Islet of Langerhans (tissue), 1 donor: ENCODE measurements around the gene ANKH.

Experiments
- FAIRE-seq: peaks from one replicate; lab custom pipeline; 2011; peaks lifted over from hg19 to GRCh38; lab: Jason Lieb, UNC

ANKH gene

DNA sequence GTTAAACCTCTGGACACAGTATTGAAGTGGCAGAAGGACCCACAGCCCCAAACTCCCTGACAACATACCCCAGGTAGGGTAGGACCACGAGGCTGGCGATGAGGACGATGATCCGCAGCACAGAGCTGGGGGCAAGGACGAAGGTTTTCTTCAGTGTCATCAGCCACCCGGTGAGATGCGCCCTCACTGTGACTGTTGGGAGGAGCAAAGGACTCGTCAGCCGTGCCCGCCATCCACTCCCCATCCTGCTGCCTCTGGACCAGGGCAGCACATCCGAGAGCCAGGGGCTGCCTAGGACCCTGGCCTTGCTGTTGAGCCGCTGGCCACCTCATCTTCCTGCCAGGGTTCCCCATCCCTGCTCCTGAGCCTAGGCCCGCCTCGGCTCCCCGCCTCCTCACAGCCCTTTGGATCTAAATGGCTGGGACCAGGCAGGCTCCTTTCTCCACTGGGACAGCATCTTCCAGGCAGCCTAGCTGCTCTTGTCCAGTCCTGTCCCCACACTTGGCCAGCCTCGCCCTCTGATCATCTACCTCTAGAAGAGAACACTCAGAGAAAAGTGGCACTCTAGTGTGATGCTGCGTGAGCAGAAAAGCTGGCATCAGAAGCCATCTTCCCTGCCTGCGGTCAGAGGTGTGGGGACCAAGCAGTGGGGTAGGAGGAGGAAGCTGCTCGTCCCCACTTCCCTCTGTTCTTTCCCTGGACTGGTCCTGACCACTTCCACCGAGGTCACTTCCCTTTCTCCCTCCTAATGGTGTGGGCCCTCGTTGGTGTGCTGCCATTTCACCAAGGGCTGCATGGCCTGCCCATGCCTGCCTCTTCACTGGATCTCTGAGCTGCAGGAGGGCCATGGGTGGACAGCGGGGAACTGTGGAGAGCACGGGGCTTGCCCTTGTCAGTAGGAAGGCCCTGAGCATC lies 157.8 kb downstream of the ANKH start:
- FAIRE-seq: no peak

DNA sequence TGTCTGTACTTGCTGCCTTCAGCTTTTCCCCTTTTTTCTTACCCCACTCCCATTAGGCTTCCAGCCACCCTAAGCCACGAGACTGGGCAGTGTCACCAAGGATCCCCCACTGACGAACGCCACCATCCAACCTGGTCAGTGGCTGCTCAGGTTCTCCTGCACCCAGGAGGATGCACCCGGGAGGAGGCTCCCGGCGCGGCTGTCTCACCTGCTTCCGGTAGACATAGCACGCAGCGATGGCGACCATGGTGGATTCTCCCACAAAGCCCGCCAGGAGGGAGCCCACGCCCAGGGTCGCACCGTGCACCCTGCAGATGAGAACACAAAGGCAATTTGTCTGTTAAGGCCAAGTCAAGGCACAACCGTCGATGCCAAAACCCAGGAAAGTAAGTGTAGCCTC lies 158.9 kb downstream of the ANKH start:
- FAIRE-seq: no peak

DNA sequence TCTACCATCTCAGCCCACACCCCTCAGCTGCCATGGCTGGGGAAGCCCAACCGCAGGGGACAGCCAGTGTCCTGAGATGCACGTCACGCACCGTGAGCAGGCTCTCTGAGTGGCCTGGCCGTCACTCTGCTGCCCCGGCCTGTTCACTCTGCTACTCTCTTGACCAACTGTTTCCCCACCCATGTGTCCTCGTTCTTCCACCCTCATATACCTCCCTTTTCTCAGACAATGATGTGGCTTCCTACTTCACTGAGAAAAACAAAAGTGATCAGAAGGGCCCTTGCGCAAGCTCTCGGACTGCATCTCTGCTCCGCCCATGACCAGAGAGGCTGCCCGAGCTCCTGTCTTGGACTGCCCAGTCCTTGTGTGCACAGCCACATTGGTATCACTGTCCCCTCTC lies 159.4 kb downstream of the ANKH start:
- no peak for FAIRE-seq

DNA sequence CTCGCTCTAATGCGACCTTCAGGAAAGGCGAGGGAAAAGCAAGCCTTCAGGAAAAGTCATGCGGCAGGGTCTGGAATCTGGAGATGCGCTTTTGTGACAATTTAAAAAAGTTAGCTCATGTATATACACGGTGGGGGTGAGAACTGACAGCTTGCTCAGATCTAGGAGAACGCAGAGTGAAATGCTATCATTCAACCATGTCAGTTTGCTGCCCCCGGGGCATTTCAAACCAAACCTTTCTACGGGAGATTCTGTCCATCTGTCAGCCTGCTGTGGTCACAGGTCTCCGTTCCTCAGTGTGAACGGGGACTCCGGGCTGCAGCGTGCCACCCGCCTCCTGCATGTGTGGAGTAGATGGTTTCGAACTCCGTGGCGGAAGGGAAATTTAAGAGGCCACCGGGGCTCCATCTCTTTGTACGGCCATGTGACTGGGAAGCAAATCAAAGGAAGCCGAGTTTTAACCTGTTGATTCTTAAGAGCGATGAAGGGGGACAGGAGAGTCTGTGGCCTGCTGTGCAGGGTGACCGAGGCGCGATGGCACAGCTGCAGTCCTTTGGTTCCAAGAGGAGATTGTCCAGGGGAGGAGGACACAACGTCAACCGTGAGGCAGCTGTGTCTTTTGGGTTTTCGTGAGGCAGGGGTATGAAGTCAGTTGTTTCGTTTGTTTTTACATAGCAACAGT lies 161.1 kb downstream of the ANKH start:
- FAIRE-seq: no peak

DNA sequence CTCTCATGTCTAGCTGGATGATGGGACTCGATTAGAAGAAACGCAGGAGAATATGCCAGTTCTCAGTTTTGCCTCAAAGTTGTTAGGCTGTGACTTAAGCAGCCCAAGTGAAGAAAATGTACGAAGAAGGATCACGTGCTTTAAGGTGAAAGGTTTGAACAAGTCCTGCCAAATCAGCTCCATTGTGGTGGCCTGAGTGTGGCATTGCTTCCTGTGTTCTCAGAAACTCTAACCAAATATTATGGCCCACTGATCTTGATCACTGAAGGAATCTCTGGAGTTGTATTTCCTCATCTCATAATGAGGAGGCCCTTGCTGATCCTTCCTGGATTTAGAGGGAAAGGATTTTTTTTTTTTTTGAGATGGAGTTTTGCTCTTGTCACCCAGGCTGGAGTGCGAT lies 163.0 kb downstream of the ANKH start:
- no peak for FAIRE-seq

DNA sequence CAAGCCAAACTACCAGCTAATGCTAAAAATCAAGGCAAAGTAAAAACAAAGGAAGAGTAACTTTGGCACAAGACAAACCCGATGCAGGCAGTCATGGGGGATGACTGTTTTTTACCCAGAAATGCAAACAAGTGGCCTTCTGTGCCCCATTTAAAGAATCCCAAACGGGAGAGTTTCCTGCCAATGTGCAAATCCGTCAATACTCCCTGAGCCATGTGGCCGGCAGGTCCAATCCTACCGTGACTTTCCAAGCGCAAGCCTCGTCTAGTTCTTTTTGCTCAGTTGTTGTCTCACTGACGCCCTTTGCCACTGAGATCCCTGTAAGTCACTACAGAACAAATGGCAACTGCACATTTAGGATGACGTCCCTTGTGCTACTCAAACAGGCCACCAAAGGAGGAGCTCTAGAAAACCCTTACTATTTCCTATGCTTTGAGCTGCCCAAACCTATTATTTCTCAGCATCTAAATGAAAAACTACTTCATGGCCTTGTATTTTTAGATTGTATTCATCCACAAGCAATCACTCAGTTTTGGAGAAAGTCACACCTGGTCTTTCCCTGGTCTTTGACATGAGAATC lies 163.7 kb downstream of the ANKH start:
- FAIRE-seq: no peak

DNA sequence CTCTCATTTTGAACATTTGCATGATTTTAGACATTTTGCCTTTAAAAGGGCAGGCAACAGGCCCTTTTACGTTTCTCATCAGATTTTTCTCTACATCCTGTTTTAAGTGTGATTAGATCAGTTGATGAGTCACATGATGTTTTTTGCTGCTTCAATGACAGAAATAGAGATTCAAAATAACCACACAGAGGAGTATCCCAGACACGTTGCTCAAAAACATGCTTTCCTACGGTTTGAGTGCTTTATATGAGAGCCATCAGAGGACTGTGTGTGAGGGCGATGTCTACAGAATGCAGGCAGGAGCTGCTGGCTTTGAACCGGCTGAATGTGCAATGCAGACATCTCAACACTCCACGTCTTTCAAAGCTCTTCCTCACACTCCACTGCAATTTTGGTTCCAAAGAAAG lies 165.0 kb downstream of the ANKH start:
- no peak for FAIRE-seq

DNA sequence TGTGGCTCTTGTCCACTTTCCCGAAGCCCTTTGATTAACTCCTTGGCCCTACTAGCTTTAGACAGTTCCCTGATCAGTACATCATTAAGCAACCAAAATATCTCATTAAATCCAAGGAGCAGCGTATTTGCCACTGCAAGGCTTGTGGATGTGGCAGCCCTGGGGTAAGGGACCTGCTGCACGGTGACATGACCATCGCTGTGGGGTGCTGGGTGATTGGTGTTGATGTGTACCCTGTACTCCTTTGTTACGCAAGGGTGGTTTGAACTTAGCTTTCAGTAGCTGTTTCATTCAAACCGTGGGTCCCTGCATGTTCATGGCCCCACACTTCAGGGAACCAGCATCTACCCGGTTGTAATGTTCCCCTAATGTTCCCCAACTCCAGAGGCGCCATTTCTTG lies 166.0 kb downstream of the ANKH start:
- no peak for FAIRE-seq

DNA sequence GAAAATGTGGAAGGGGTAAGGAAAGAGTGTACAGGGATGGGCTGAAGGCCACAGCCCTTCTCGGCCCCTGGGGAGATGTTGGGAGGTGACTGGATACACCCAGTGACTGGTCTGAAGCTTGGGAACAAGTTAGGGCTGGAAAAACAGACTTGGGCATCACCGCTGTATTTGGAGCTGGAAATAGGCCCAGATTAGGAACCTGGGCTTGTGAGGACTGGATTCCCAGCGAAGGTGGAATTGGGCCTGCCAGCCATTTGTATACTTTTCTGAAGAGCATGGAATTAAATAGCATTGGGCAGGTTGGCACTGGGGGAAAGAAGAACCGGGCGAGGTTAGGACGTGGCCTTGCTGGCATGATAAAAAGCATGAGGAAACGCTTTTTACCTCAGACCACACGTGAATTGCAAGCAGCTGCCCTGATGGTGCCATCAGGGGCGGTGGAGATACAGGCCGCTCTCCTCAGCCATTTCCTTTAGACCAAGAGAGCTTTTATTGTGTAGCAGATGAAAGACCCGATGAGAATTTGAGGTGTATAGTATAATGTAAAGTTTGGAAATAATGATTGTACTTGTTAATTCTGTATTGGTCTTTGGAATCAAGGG lies 169.2 kb downstream of the ANKH start:
- no peak for FAIRE-seq

DNA sequence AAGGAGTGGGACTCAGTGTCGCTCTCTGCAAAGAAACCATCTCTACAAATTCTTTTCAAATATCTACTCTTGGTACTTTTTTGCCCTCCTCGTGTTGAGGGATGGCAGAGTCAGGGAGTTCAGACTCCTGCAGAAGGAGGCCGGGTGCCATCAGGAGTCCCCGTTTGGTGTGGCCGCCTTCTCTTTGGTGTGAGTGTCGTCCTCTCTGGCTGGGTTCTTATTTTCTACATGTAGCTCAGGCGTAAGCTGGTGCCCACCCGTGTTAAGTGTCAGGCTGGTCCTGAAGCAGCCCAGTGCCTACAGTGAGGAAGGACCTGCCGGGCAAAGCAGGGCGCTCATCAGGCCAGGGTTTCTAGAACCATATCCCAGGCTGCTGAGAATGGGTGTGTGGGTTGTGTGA lies 170.0 kb downstream of the ANKH start:
- no peak for FAIRE-seq

DNA sequence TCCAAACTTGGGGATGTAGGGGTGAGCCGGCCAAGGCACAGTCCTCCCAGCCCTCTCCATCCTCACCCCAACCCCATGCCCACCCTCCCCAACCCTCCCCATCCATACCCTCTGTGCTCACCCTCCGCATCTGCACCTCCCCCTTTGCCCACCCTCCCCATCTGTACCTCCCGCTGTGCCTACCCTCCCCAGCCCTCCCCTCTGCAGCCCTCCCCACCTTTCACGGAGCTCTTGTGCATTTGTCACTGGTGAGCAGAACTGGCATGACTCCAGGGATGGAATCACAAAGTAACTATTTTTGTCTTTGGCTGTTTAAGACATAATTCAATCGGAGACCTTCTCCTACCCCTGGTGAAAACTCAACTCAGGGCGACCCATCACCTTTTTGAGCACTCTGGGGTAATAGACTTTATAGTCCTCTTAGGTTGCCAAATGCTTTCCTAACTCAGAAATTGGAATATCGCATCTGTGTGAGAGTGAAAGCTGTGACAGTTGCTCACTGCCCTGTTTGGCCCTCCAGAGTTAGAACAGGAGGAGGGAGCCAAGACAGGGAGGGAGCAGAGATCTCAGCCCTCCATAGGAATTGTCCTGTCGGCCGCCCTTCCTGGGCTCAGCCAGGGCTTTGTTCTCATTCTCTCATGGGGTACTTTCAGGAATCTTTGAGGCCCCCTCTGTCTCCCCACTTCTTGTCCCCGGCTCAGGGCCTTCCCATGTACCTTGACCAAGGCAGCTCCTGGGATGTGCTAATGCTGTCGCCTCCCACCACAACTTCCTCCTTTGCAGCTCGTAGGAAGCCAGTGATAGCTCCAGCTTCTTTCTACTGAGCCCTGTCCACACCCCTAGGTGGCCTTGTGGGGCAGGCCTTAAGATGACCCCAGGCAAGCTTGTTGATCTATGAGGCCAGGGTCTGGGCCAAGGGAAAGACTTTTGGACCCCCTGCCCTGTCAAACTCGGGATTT lies 170.8 kb downstream of the ANKH start:
- FAIRE-seq: no peak

DNA sequence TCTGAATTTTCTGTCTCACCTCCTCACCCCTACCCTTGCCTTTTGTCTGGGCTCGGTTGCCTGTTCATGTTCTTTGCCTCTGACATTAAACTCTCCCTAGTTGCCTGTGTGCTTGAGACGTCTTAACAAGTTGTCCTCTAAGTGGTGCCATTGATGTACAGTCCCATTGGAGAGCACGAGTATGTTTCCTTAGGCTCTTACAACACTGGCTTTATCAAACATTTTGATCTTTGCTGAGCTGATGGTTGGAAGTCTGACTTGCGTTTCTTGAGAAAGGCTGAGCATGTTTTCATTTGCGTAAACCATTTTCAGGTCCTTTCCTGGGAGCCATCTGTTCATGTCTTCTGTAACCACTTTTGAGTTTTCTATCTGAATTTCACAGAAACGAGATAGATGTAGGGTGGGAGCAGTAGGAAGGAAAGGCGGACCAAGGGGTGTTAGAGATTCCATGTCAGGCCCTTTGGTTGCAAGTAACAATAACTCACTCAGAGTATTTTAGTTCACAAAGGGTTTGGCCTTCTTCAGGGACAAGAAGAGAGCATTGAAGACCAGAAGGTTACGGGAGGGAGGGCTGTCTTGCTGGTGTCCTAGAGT lies 171.7 kb downstream of the ANKH start:
- no peak for FAIRE-seq

DNA sequence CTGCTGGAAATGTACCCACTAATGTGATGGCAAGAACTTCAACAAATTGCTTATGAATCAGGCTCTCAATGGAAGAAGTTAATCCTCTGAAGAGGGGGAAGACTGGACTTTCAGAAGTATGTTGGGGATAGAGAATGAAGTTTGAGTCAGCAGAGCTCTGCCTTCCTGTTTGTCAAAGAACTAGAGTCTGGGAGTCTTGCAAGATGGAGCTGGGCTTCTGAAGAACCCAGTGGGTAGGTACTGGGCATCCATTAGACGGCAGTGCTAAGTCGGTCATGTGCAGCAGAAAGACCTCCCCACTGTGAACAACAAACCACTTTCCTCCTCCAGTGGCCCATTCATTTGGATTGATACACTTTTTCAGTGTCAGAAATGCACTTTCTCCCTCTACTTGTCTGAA lies 172.4 kb downstream of the ANKH start:
- no peak for FAIRE-seq

DNA sequence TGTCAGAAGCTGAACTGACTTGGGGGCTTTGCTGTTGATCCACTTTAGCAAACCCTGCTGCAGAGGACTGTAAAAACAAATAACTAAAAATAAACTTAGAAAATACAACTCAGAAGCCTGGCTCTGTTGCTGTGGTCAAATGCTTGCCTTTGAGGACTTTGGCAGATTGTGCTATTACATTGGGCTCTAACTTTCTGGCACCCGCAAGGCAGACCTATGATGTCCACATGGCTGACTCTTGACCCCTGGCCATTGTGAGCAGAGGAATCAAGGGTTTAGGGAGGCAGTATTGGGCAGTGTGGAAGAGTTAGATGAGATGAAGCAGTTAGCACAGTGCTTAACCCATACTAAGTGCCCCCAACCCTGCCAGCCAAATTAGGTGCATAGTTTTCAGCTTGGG lies 173.1 kb downstream of the ANKH start:
- no peak for FAIRE-seq

DNA sequence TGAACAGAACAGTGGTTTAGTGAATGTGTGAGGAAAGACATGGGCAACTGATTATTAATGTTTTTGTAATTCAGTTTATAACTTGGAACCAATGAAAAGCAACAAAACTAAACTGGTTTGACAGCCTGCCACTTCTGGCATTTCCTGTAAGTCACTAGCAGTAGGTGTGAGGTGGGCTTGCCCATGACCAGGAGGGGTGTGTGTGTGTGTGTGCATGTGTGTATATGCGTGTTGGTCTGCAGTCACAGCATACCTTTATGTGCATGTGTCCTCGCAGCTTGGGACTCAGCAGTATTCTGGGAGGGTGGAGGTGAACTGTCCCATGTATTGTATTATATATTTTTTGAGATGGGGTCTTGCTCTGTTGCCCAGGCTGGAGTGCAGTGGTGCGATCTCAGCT lies 174.7 kb downstream of the ANKH start:
- no peak for FAIRE-seq

DNA sequence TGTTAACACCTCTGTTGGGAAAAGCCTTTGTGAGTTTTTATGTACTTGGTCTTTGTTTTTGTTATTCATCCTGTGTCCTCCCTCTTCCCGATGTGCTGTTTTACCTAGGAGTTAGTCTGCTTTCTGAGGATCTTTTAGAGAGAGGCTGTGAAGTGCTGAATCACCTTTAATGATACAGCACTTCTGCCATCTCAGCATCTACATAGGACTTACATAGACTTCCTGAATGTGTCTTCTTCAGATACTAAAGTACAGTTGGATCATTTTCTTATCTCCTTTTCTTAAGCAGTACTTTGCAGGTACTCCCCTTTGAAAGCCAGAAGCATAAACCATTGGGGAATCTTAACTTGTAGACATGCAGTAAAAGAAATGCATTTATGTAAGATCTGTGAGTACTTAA lies 175.5 kb downstream of the ANKH start:
- FAIRE-seq: no peak

DNA sequence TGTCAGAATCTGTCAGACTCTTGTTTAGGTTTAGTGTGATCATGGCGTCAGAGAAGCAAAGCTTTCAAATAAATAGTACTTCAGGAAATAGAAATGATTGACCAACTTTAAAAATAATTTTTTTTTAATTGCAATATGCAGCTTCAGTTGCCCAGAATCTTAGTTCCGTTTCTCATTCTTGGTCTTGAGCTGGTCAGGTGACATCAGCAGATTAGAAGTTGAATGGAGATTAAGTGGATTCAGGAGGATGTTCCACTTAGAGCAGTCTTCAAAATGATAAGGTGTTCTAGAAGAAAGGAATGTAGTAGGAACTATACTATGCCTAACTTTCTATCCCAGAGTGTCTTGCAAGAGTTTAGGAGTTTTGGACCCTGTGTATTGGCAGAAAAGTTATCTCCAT lies 176.4 kb downstream of the ANKH start:
- no peak for FAIRE-seq

DNA sequence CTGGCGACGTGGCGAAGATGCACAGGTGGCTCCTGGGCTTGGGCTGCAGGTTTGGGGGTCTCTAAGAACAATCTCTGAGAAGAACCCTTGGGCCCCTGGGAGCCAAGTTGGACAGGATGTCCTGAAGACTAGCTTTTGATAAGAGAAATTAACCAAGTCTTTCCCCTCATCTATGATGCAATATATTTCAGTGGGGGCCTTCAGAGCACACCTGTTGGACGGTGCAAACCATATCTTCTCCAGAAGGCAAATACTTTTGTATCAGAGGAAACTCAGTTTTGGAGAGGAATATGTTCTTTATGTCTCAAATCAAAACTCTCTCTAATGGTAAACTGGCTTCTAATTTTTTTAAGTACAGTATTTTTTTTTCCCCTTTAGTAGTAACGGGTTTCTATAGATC lies 178.5 kb downstream of the ANKH start:
- FAIRE-seq: no peak

DNA sequence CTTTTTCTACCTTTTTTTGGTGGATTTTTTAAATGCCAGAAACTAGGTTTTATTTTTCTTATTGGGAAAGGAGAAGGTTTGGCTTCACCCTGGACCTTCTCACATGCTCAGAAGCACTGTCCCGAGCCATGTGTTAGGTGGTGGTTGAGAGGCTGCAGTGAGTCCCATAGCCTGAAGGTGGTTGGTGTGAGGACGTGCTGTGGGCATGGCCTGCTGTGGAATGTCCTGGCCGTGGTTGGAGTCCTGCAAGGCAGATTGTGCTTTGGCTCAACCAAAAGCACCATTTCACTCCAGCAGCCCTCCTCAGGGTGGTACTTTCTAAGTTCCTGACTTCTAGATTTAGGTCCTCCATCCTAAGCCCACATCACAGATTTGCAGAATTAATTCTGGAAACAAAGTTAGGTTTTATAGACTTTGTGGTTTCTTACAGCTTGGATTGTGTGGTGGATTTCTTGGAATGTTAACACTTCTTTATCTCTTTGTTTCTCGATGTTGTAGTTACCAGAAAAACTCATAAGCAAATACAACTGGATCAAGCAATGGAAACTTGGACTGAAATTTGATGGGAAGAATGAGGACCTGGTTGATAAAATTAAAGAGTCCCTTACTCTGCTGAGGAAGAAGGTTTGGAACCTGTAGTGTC lies 184.4 kb downstream of the ANKH start:
- no peak for FAIRE-seq

DNA sequence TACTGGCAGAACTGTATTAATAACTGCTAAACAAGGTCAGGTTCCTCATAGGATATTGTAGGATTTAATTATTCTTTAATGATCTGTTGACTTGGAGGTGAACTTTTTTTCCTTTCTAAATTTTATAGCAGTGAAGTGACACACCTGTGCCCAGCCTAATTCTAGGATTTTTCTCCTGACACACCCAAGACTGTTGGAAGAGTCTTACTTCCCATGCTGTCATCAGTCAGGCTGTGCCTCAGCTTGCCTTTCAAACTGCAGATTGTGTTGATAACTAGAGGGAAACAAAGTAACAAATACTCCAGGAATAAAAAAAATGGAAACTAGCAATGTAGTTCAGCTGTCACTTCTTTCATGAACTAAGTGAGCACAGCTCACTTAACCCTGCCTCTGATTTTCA lies 185.1 kb downstream of the ANKH start:
- FAIRE-seq: no peak

DNA sequence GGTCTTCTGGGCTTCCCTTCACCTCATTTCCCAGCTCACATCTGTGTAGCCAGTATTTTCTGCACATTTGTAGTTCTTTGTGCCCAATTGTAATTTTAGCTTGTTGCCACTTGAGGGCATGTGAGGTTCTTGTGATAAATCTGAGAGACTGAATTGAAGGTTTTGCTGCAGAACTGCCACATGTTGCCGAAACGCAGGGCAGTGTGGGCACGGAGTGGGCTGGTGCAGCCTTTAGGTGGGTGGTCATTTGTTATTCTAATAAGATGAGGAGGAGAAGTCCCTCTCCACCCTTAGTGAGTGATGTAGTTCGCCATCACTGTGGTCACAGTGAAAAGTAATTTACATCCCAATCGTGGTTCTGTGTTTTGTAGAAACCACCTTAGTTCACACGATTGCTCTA lies 185.8 kb downstream of the ANKH start:
- FAIRE-seq: no peak
